ENCODE measurements around the gene PRR15.

The PRR15 gene

DNA sequence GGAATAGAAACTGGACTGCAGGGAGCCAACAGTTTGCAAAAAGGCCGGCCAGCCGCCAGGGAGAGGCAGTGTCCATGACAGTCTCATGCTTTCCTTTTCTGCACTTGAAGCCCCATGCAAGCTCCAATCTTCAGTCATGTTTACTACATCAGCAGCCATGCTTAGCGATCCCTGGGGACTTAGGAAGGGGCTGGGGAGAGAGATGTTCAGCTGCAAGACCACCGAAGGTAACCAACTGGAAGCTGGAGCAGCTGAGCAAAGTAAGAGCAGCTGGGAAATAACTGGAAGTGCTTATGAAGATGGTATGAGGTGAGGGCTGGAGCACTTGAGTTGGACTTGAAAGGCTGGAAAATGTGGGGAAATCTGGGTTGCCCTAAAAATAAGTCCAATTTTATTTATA is 37.0 kb downstream of the PRR15 start:
- no peak for DNase-seq (ENCODE audit: low spot score)
- TF ChIP-seq, protein P1, sequence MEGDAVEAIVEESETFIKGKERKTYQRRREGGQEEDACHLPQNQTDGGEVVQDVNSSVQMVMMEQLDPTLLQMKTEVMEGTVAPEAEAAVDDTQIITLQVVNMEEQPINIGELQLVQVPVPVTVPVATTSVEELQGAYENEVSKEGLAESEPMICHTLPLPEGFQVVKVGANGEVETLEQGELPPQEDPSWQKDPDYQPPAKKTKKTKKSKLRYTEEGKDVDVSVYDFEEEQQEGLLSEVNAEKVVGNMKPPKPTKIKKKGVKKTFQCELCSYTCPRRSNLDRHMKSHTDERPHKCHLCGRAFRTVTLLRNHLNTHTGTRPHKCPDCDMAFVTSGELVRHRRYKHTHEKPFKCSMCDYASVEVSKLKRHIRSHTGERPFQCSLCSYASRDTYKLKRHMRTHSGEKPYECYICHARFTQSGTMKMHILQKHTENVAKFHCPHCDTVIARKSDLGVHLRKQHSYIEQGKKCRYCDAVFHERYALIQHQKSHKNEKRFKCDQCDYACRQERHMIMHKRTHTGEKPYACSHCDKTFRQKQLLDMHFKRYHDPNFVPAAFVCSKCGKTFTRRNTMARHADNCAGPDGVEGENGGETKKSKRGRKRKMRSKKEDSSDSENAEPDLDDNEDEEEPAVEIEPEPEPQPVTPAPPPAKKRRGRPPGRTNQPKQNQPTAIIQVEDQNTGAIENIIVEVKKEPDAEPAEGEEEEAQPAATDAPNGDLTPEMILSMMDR (IDR thresholded peaks at IDR 0.05; ENCODE audit: extremely low read depth, missing control alignments), result no peak

DNA sequence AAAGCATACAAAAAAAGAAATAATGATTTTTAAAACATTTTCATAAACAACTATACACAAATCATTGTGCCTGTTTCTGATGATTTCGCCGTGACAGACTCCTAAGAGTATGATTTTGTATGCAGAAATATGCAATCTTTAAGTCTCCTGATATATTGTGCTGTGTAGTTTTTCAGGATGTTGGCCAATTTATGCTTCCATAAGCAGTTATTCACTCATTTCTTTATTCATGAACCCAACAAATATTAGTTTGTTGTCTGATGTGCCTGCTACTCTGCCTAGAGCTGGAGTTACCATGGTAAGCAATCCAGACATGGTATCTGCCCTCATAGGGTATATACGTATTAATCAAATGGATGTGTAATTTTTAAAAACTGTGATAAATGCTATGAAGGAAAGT is 40.4 kb downstream of the PRR15 start:
- DNase-seq (ENCODE audit: low spot score), result no peak
- TF ChIP-seq, protein P1 (IDR thresholded peaks at IDR 0.05; ENCODE audit: extremely low read depth, missing control alignments), result no peak

DNA sequence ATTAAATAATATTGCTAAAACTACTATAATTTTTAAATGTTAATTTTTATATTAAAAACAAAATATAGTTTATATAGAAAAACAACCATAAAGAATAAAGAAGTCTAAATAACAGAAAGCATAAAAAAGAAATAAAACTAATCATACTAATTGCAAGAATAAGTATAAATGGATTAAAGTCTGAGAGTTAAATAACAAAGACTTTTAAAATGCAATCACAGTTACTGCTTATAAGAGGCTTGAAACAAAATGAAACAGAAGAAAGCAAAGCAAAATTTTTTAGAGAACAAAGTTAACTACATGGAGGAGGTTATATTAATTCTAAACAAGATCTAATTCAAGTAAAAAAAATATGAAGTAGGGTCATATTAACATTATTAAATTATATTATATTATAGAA is 41.1 kb downstream of the PRR15 start:
- TF ChIP-seq, protein P1 (IDR thresholded peaks at IDR 0.05; ENCODE audit: extremely low read depth, missing control alignments), result no peak
- DNase-seq (ENCODE audit: low spot score), result no peak

DNA sequence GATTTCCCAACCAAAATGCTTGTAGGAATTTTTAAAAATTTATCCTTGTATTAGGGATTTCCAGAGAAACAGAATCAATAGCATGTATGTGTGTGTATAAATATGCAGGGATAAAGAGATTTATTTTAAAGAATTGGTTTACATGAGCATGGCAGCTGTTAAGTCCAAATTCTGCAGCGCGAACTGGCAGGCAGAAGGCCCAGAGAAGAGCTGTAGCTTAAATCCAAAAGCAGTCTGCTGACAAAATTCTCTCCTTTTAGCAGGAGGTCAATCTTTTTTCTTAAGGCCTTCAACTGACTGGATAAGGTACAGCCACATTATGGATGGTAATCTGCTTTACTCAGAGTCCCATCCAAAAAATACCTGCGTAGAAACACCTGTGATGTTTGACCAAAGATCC is 42.0 kb downstream of the PRR15 start:
- TF ChIP-seq, protein P1 (IDR thresholded peaks at IDR 0.05; ENCODE audit: extremely low read depth, missing control alignments), result no peak
- no peak for DNase-seq (ENCODE audit: low spot score)

DNA sequence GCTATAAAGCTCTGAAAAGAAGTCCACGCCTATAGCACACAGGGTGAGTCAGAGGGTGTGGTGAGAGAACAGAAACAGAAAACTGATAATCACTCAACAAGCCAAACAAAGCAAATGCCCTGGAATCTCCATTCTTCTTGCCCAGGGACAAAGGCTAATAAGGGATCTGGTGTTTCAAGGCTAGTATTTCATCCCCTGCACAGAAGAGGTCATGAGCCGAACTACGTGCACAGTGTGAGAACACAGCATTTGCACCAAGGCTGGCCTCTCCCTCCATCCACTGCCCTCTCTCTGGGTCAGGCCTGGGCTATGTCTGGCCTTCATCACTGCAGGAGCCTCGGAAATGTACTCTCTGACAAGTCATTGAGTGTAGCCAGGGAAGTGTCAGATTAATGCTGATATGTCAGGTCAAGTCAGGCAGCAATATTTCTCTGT is 42.7 kb downstream of the PRR15 start:
- TF ChIP-seq, protein P1 (IDR thresholded peaks at IDR 0.05; ENCODE audit: extremely low read depth, missing control alignments), result no peak
- DNase-seq (ENCODE audit: low spot score), result no peak

DNA sequence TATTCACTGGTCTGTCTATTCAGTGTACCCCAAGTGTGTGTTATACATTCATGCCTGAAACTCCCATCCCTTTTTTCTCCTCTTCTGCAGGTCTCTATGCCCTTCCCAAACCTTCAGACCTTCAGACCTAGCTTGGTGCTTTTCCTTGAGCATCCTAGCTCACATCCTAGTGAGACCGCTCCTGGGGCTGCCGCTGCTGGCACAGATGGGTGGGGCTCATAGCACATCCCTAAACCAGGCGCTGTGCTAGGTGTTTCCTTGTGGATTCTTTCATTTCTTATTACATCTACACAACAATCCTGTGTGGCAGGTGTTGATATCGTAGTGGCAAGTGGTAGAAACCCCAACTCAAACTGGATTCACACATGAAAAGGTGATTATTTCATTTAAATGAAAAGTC is 43.2 kb downstream of the PRR15 start:
- DNase-seq (ENCODE audit: low spot score), result no peak
- TF ChIP-seq, protein P1 (IDR thresholded peaks at IDR 0.05; ENCODE audit: extremely low read depth, missing control alignments), result no peak

DNA sequence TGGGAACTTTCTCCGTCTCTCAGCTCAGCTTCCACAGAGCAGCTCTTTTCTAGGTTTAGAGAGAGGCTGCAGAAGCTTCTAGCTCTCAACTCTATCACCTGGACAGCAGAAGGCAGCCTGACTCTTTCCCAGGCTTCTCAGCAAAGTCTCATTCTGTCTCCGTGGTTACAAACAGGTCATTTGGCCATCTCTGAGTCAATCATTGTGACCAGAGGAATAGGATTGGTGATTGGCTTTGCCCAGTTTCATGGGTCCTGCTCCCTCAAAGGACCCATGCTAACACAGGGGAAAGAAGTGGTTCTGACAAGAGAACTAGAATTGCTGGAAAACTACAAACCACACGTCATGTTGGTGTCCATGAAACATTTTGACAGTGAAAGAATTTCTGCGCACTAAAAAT is 43.6 kb downstream of the PRR15 start:
- DNase-seq (ENCODE audit: low spot score), result no peak
- TF ChIP-seq, protein P1 (IDR thresholded peaks at IDR 0.05; ENCODE audit: extremely low read depth, missing control alignments), result no peak
